Upper lobe of left lung (tissue), 4 donors: ENCODE data around the gene DENND1A.

ENCODE experiments used
- CTCF ChIP-seq, 6 experiments: fragments of 450-650 bp in 4 of 6; fragments of 200-600 bp in 2 of 6; sonication (generic) in 2 of 6; IDR thresholded peaks; one replicate each; pipeline ENCODE4 v1.5.1; 2016 to 2019; ENCODE audit warnings: antibody characterized with exemption in 6 of 6
- POLR2A ChIP-seq, 4 donors: fragments of 450-650 bp; IDR thresholded peaks; one replicate each; pipeline ENCODE4 v1.5.1; 2016 to 2017; ENCODE audit warnings: antibody characterized with exemption in 4 of 4, mild to moderate bottlenecking in 2 of 4
- POLR2AphosphoS5 ChIP-seq, 2 donors: sonication (generic); formaldehyde crosslinking; IDR thresholded peaks; one replicate each; pipeline ENCODE4 v1.5.1; 2017; ENCODE audit warnings: antibody characterized with exemption in 2 of 2

- no peak for TF ChIP-seq POLR2A (IDR thresholded peaks at IDR 0.05)
- no peak for TF ChIP-seq POLR2AphosphoS5 (IDR thresholded peaks at IDR 0.05)
- no peak for TF ChIP-seq CTCF (IDR thresholded peaks at IDR 0.05)
Measured at GRCh38 chr9:123680352-123680751, 249.6 kb downstream of the DENND1A start.
